Measurements from ENCODE around the gene CAP2.
A peak's percentile ranks its signal among the peaks of the same experiment; 100 is the strongest.

The CAP2 gene

GRCh38 chr6:17490724-17491123, 97.3 kb downstream of the CAP2 start:
- Histone ChIP-seq H3K4me1 (ENCODE audit: control insufficient read depth, insufficient read depth, low read length) (peaks cover 15% of the 10 kb centered on the region), H3K27me3 (replicated peaks; ENCODE audit: control insufficient read depth, insufficient read depth, low read length) (no peaks in the 10 kb centered on the region), H3K4me3 (ENCODE audit: low read length) (no peak overlapping the region), H3K9ac (ENCODE audit: low read length) (no peak overlapping the region), H3K36me3 (ENCODE audit: control insufficient read depth, insufficient read depth, low read length, severe bottlenecking) (no peaks in the 10 kb centered on the region), H3K9me3 (ENCODE audit: control insufficient read depth, low read length) (no peaks in the 10 kb centered on the region)
- DNase-seq (ENCODE audit: low read depth), result no peak

- H3K27me3 ChIP-seq (replicated peaks; ENCODE audit: control insufficient read depth, insufficient read depth, low read length), result no peaks in the 10 kb centered on the region
- no peak for DNase-seq (ENCODE audit: low read depth)
- peaks cover 15% of the 10 kb centered on the region for H3K4me1 ChIP-seq (ENCODE audit: control insufficient read depth, insufficient read depth, low read length)
Observed at GRCh38 chr6:17491416-17492142, 98.2 kb downstream of the CAP2 start.

GRCh38 chr6:17492350-17492749, 99.0 kb downstream of the CAP2 start:
- Histone ChIP-seq H3K9me3 (ENCODE audit: control insufficient read depth, low read length) (no peaks in the 10 kb centered on the region), H3K4me3 (ENCODE audit: low read length) (no peak overlapping the region), H3K36me3 (ENCODE audit: control insufficient read depth, insufficient read depth, low read length, severe bottlenecking) (no peaks in the 10 kb centered on the region), H3K9ac (ENCODE audit: low read length) (no peak overlapping the region), H3K4me1 (ENCODE audit: control insufficient read depth, insufficient read depth, low read length) (peaks cover 15% of the 10 kb centered on the region), H3K27me3 (replicated peaks; ENCODE audit: control insufficient read depth, insufficient read depth, low read length) (no peaks in the 10 kb centered on the region)
- no peak for DNase-seq (ENCODE audit: low read depth)

More at GRCh38 chr6:17491416-17492142, 98.2 kb downstream of the CAP2 start:
- Histone ChIP-seq H3K9ac (ENCODE audit: low read length) (no peak overlapping the region), H3K36me3 (ENCODE audit: control insufficient read depth, insufficient read depth, low read length, severe bottlenecking) (no peaks in the 10 kb centered on the region), H3K9me3 (ENCODE audit: control insufficient read depth, low read length) (no peaks in the 10 kb centered on the region), H3K4me3 (ENCODE audit: low read length) (no peak overlapping the region)

- DNase-seq (ENCODE audit: low read depth), result peak; percentile 40
- Histone ChIP-seq H3K4me3 (ENCODE audit: low read length) (no peak overlapping the region), H3K4me1 (ENCODE audit: control insufficient read depth, insufficient read depth, low read length) (peaks cover 15% of the 10 kb centered on the region), H3K27me3 (replicated peaks; ENCODE audit: control insufficient read depth, insufficient read depth, low read length) (no peaks in the 10 kb centered on the region), H3K36me3 (ENCODE audit: control insufficient read depth, insufficient read depth, low read length, severe bottlenecking) (no peaks in the 10 kb centered on the region), H3K9ac (ENCODE audit: low read length) (no peak overlapping the region), H3K9me3 (ENCODE audit: control insufficient read depth, low read length) (no peaks in the 10 kb centered on the region)
Observed at GRCh38 chr6:17493286-17493685, 99.9 kb downstream of the CAP2 start.

GRCh38 chr6:17494177-17494576, 100.8 kb downstream of the CAP2 start:
- Histone ChIP-seq H3K9ac (ENCODE audit: low read length) (no peak overlapping the region), H3K9me3 (ENCODE audit: control insufficient read depth, low read length) (no peaks in the 10 kb centered on the region)
- no peak for DNase-seq (ENCODE audit: low read depth)

GRCh38 chr6:17494919-17495318, 101.5 kb downstream of the CAP2 start:
- Histone ChIP-seq H3K9ac (ENCODE audit: low read length) (no peak overlapping the region), H3K4me3 (ENCODE audit: low read length) (no peak overlapping the region), H3K36me3 (ENCODE audit: control insufficient read depth, insufficient read depth, low read length, severe bottlenecking) (no peaks in the 10 kb centered on the region), H3K4me1 (ENCODE audit: control insufficient read depth, insufficient read depth, low read length) (peaks cover 15% of the 10 kb centered on the region), H3K27me3 (replicated peaks; ENCODE audit: control insufficient read depth, insufficient read depth, low read length) (no peaks in the 10 kb centered on the region), H3K9me3 (ENCODE audit: control insufficient read depth, low read length) (no peaks in the 10 kb centered on the region)
- DNase-seq (ENCODE audit: low read depth), result no peak

More at GRCh38 chr6:17494177-17494576, 100.8 kb downstream of the CAP2 start:
- H3K27me3 ChIP-seq (replicated peaks; ENCODE audit: control insufficient read depth, insufficient read depth, low read length), result no peaks in the 10 kb centered on the region
- H3K4me1 ChIP-seq (ENCODE audit: control insufficient read depth, insufficient read depth, low read length), result peaks cover 15% of the 10 kb centered on the region
- no peak overlapping the region for H3K4me3 ChIP-seq (ENCODE audit: low read length)
- H3K36me3 ChIP-seq (ENCODE audit: control insufficient read depth, insufficient read depth, low read length, severe bottlenecking), result no peaks in the 10 kb centered on the region

GRCh38 chr6:17497535-17498095, 104.2 kb downstream of the CAP2 start:
- no peaks in the 10 kb centered on the region for H3K36me3 ChIP-seq (ENCODE audit: control insufficient read depth, insufficient read depth, low read length, severe bottlenecking)
- DNase-seq (ENCODE audit: low read depth), result no peak
- H3K4me3 ChIP-seq (ENCODE audit: low read length), result no peak overlapping the region
- no peaks in the 10 kb centered on the region for H3K9me3 ChIP-seq (ENCODE audit: control insufficient read depth, low read length)
- no peak overlapping the region for H3K9ac ChIP-seq (ENCODE audit: low read length)
- peaks cover 7% of the 10 kb centered on the region for H3K4me1 ChIP-seq (ENCODE audit: control insufficient read depth, insufficient read depth, low read length)
- H3K27me3 ChIP-seq (replicated peaks; ENCODE audit: control insufficient read depth, insufficient read depth, low read length), result no peaks in the 10 kb centered on the region

GRCh38 chr6:17501442-17501841, 108.0 kb downstream of the CAP2 start:
- Histone ChIP-seq H3K36me3 (ENCODE audit: control insufficient read depth, insufficient read depth, low read length, severe bottlenecking) (no peaks in the 10 kb centered on the region), H3K4me3 (ENCODE audit: low read length) (no peak overlapping the region), H3K4me1 (ENCODE audit: control insufficient read depth, insufficient read depth, low read length) (peaks cover 6% of the 10 kb centered on the region), H3K9ac (ENCODE audit: low read length) (no peak overlapping the region), H3K27me3 (replicated peaks; ENCODE audit: control insufficient read depth, insufficient read depth, low read length) (no peaks in the 10 kb centered on the region), H3K9me3 (ENCODE audit: control insufficient read depth, low read length) (no peaks in the 10 kb centered on the region)
- DNase-seq (ENCODE audit: low read depth), result no peak

GRCh38 chr6:17501982-17502704, 108.7 kb downstream of the CAP2 start:
- H3K9ac ChIP-seq (ENCODE audit: low read length), result no peak overlapping the region
- H3K4me3 ChIP-seq (ENCODE audit: low read length), result no peak overlapping the region
- H3K36me3 ChIP-seq (ENCODE audit: control insufficient read depth, insufficient read depth, low read length, severe bottlenecking), result no peaks in the 10 kb centered on the region
- peaks cover 6% of the 10 kb centered on the region for H3K4me1 ChIP-seq (ENCODE audit: control insufficient read depth, insufficient read depth, low read length)
- H3K9me3 ChIP-seq (ENCODE audit: control insufficient read depth, low read length), result no peaks in the 10 kb centered on the region
- no peaks in the 10 kb centered on the region for H3K27me3 ChIP-seq (replicated peaks; ENCODE audit: control insufficient read depth, insufficient read depth, low read length)
- DNase-seq (ENCODE audit: low read depth), result no peak

GRCh38 chr6:17503051-17503450, 109.7 kb downstream of the CAP2 start:
- no peak for DNase-seq (ENCODE audit: low read depth)
- no peak overlapping the region for H3K9ac ChIP-seq (ENCODE audit: low read length)
- no peak overlapping the region for H3K4me3 ChIP-seq (ENCODE audit: low read length)
- peaks cover 6% of the 10 kb centered on the region for H3K4me1 ChIP-seq (ENCODE audit: control insufficient read depth, insufficient read depth, low read length)
- no peaks in the 10 kb centered on the region for H3K27me3 ChIP-seq (replicated peaks; ENCODE audit: control insufficient read depth, insufficient read depth, low read length)
- H3K9me3 ChIP-seq (ENCODE audit: control insufficient read depth, low read length), result no peaks in the 10 kb centered on the region
- H3K36me3 ChIP-seq (ENCODE audit: control insufficient read depth, insufficient read depth, low read length, severe bottlenecking), result no peaks in the 10 kb centered on the region

GRCh38 chr6:17504005-17504404, 110.6 kb downstream of the CAP2 start:
- Histone ChIP-seq H3K4me1 (ENCODE audit: control insufficient read depth, insufficient read depth, low read length) (peaks cover 6% of the 10 kb centered on the region), H3K4me3 (ENCODE audit: low read length) (no peak overlapping the region), H3K9me3 (ENCODE audit: control insufficient read depth, low read length) (no peaks in the 10 kb centered on the region), H3K27me3 (replicated peaks; ENCODE audit: control insufficient read depth, insufficient read depth, low read length) (no peaks in the 10 kb centered on the region), H3K36me3 (ENCODE audit: control insufficient read depth, insufficient read depth, low read length, severe bottlenecking) (no peaks in the 10 kb centered on the region), H3K9ac (ENCODE audit: low read length) (no peak overlapping the region)
- no peak for DNase-seq (ENCODE audit: low read depth)
